ENCODE data around the gene LPIN2.

The LPIN2 gene

GRCh38 chr18:3013024-3013804 is at the start of gene LPIN2:
Gene LPIN2 (minus strand): TSS chr18:3013144. CDS start chr18:2960840, 52,304 bp downstream.
- H3K4me3 ChIP-seq (ENCODE audit: low read depth, low read length): peak within 1 kb of the TSS; percentile 80
- no peak for TF ChIP-seq CTCF (IDR thresholded peaks at IDR 0.05; ENCODE audit: borderline replicate concordance, insufficient read depth, low read depth, low read length)

GRCh38 chr18:3061581-3062312 is 48.8 kb upstream of the LPIN2 start:
- TF ChIP-seq CTCF (IDR thresholded peaks at IDR 0.05; ENCODE audit: borderline replicate concordance, insufficient read depth, low read depth, low read length): no peak
- no peak overlapping the region for H3K4me3 ChIP-seq (ENCODE audit: low read depth, low read length)

- no peak for TF ChIP-seq CTCF (IDR thresholded peaks at IDR 0.05; ENCODE audit: borderline replicate concordance, insufficient read depth, low read depth, low read length)
- H3K4me3 ChIP-seq (ENCODE audit: low read depth, low read length): no peak overlapping the region
Observed at GRCh38 chr18:3060667-3061580, 48.0 kb upstream of the LPIN2 start.

GRCh38 chr18:3059272-3059671 is 46.3 kb upstream of the LPIN2 start:
- TF ChIP-seq CTCF (IDR thresholded peaks at IDR 0.05; ENCODE audit: borderline replicate concordance, insufficient read depth, low read depth, low read length): no peak

GRCh38 chr18:3058328-3059191 is 45.6 kb upstream of the LPIN2 start:
- no peak for TF ChIP-seq CTCF (IDR thresholded peaks at IDR 0.05; ENCODE audit: borderline replicate concordance, insufficient read depth, low read depth, low read length)

More at GRCh38 chr18:3059272-3059671, 46.3 kb upstream of the LPIN2 start:
- H3K4me3 ChIP-seq (ENCODE audit: low read depth, low read length): no peak overlapping the region

GRCh38 chr18:3057526-3057925 is 44.6 kb upstream of the LPIN2 start:
- no peak for TF ChIP-seq CTCF (IDR thresholded peaks at IDR 0.05; ENCODE audit: borderline replicate concordance, insufficient read depth, low read depth, low read length)
- no peak overlapping the region for H3K4me3 ChIP-seq (ENCODE audit: low read depth, low read length)

More at GRCh38 chr18:3058328-3059191, 45.6 kb upstream of the LPIN2 start:
- H3K4me3 ChIP-seq (ENCODE audit: low read depth, low read length): no peak overlapping the region

Data from GM12875 (cell line).